AG04449 (cell line): ENCODE measurements around the gene ELF1.

Source experiments
- CTCF ChIA-PET: fragments of 350-600 bp; formaldehyde crosslinking; extraction: SDS; loops from one replicate; lab custom pipeline; 2021; ENCODE audit warnings: antibody characterized with exemption; lab: Yijun Ruan, JAX
- POLR2A ChIA-PET: fragments of 400-600, 350-600 bp; formaldehyde crosslinking; extraction: SDS; loops from one replicate; lab custom pipeline; 2020; ENCODE audit warnings: antibody characterized with exemption, inconsistent platforms; lab: Yijun Ruan, JAX
- DNase-seq: peaks from one replicate; pipeline ENCODE4 v3.0.0-alpha.2; 2010; ENCODE audit warnings: low read depth, low spot score
- H3K4me3 ChIP-seq: 2 replicates; pipeline ENCODE4 v1.5.1; 2011; ENCODE audit warnings: low read depth, mild to moderate bottlenecking, control low read depth, low read length
- CTCF ChIP-seq: IDR thresholded peaks from one replicate; pipeline ENCODE4 v1.5.1; 2011; ENCODE audit warnings: mild to moderate bottlenecking, moderate library complexity, low read length, control low read depth, inconsistent platforms; ENCODE audit not compliant: insufficient read depth; ENCODE audit errors: missing control alignments

Gene ELF1

GRCh38 chr13:41013835-41014234 lies 5.3 kb downstream of the ELF1 start:
- DNase-seq: no peak
- TF ChIP-seq CTCF: no peak
- ChIA-PET CTCF (interaction anchor here (2.8 kb wide), 1 partner anchor 41 kb away, joined by 7 read pairs; no protein-coding TSS in a partner anchor), POLR2A (no interaction called here)
- H3K4me3 ChIP-seq: no peak overlapping the region

- no peak for DNase-seq
- no peak overlapping the region for H3K4me3 ChIP-seq
- CTCF ChIA-PET: interaction anchor here (0.6 to 2.8 kb wide), 3 partner anchors 8 to 224 kb away, joined by 3 to 7 read pairs (median 4); no protein-coding TSS in a partner anchor
- no peak for TF ChIP-seq CTCF
- POLR2A ChIA-PET: no interaction called here
Measured at GRCh38 chr13:41012536-41012935, 6.6 kb downstream of the ELF1 start.

DNA sequence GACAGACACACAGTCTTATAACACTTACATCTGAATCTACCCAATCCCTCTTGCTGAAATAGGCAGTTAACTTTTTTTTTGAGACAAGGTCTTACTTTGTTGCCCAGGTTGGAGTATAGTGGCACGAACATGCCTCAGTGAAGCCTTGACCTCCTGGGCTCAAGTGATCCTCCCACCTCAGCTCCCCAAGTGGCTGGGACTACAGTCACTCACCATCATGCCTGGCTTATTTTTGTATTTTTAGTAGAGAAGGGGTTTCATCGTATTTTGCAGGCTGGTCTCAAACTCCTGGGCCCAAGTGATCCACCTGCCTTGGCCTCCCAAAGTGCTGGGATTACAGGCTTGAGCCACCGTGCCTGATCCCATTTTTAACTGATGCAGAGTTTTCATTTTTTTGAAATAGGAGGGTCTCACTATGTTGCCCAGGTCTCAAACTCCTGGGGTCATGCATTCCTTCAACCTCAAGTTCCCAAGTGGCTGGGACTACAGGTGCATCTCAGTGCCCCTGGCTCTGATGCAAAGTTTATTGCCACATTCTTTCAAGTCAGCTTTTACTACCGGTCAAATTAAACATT lies 7.6 kb downstream of the ELF1 start:
- H3K4me3 ChIP-seq: no peak overlapping the region
- TF ChIP-seq CTCF: no peak
- POLR2A ChIA-PET: no interaction called here
- DNase-seq: no peak
- CTCF ChIA-PET: interaction anchor here (0.6 to 2.8 kb wide), 4 partner anchors 9 to 44 kb away, joined by 3 to 7 read pairs (median 4); no protein-coding TSS in a partner anchor

DNA sequence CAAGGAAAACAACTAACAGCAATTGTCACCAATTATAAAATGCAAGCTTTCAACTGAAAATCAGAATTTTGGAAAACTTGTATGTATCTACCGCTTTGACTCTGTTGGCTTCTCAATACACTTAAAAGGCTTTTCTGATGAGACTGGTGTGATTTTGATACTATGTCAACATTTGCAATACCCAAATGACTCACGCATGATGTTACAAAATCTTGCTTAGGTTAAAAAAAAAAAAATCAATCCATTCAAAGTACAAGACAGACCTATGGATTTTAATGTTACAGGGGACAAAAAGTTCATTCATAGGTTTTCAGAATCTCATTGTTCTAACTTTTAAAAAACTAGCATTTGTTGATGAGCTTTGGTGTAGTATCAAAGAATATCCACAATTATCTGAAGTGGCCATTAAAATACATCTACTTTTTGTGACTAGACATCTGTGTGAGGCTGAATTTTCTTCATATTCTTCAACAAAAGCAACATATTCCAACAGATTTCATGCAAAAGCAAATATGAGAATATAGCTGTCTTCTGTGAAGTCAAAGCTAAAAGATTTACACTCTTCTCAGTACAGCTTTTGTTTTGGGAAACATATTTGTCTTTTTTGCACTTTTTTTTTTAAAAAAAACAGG lies 10.7 kb downstream of the ELF1 start:
- TF ChIP-seq CTCF: no peak
- POLR2A ChIA-PET: interaction anchor here (0.7 kb wide), 1 partner anchor 52 kb away, joined by 3 read pairs; no protein-coding TSS in a partner anchor
- CTCF ChIA-PET: no interaction called here
- DNase-seq: peak; percentile 36
- no peak overlapping the region for H3K4me3 ChIP-seq

- TF ChIP-seq CTCF: no peak
- no peak for DNase-seq
- POLR2A ChIA-PET: no interaction called here
- H3K4me3 ChIP-seq: no peak overlapping the region
- CTCF ChIA-PET: no interaction called here
Measured at GRCh38 chr13:41007744-41008128, 11.4 kb downstream of the ELF1 start.

GRCh38 chr13:41006978-41007743 lies 12.0 kb downstream of the ELF1 start:
- no peak overlapping the region for H3K4me3 ChIP-seq
- ChIA-PET POLR2A (no interaction called here), CTCF (no interaction called here)
- TF ChIP-seq CTCF: no peak
- DNase-seq: no peak
